Measurements from ENCODE around the gene SEC11C.
A peak's percentile ranks its signal among the peaks of the same experiment; 100 is the strongest.
"Not testable (repeated sequence)": the region's sequence is repeated elsewhere in the genome, so short reads cannot be mapped to it uniquely, and the experiment has no call there.

The SEC11C gene

GRCh38 chr18:59139615-59140301 lies at the start of gene SEC11C:
Gene SEC11C, plus strand, starts transcription at chr18:59139884. Its CDS starts 65 bp downstream, at chr18:59139949.
- peak; percentile 88 to 92 for DNase-seq (ENCODE audit: low read depth in 2 of 2)

- no peak for DNase-seq (ENCODE audit: low read depth in 2 of 2)
These were observed 48.6 kb upstream of the SEC11C start for GRCh38 chr18:59090966-59091603.

- no peak for DNase-seq (ENCODE audit: low read depth in 2 of 2)
These were observed 46.0 kb upstream of the SEC11C start for GRCh38 chr18:59093668-59094067.

GRCh38 chr18:59094569-59094968 lies 45.1 kb upstream of the SEC11C start:
- DNase-seq (ENCODE audit: low read depth in 2 of 2), result no peak

GRCh38 chr18:59096098-59096789 lies 43.4 kb upstream of the SEC11C start:
- no peak for DNase-seq (ENCODE audit: low read depth in 2 of 2)

- DNase-seq (ENCODE audit: low read depth in 2 of 2), result no peak
These were observed 37.8 kb upstream of the SEC11C start for GRCh38 chr18:59101830-59102414.

- DNase-seq (ENCODE audit: low read depth in 2 of 2), result no peak
These were observed 30.3 kb upstream of the SEC11C start for GRCh38 chr18:59109375-59109774.

- no peak for DNase-seq (ENCODE audit: low read depth in 2 of 2)
These were observed 25.5 kb upstream of the SEC11C start for GRCh38 chr18:59114160-59114559.

- DNase-seq (ENCODE audit: low read depth in 2 of 2), result no peak
These were observed 15.9 kb upstream of the SEC11C start for GRCh38 chr18:59123588-59124369.

GRCh38 chr18:59124370-59124704 lies 15.3 kb upstream of the SEC11C start:
- DNase-seq (ENCODE audit: low read depth in 2 of 2), result no peak

- no peak for DNase-seq (ENCODE audit: low read depth in 2 of 2)
These were observed 12.6 kb upstream of the SEC11C start for GRCh38 chr18:59127047-59127446.

GRCh38 chr18:59129951-59130703 lies 9.6 kb upstream of the SEC11C start:
- DNase-seq (ENCODE audit: low read depth in 2 of 2), result no peak

- DNase-seq (ENCODE audit: low read depth in 2 of 2), result no peak
These were observed 6.7 kb upstream of the SEC11C start for GRCh38 chr18:59132810-59133465.

- peak; percentile 88 to 89 for DNase-seq (ENCODE audit: low read depth in 2 of 2)
These were observed 431 bp upstream of the SEC11C start for GRCh38 chr18:59139291-59139614.

GRCh38 chr18:59140302-59140885 lies 710 bp downstream of the SEC11C start:
- DNase-seq (ENCODE audit: low read depth in 2 of 2), result no peak

- no peak for DNase-seq (ENCODE audit: low read depth in 2 of 2)
These were observed 1.8 kb downstream of the SEC11C start for GRCh38 chr18:59141294-59142068.

GRCh38 chr18:59142274-59142673 lies 2.6 kb downstream of the SEC11C start:
- DNase-seq (ENCODE audit: low read depth in 2 of 2), result no peak

GRCh38 chr18:59142800-59143416 lies 3.2 kb downstream of the SEC11C start:
- DNase-seq (ENCODE audit: low read depth in 2 of 2), result not testable (repeated sequence)

- no peak for DNase-seq (ENCODE audit: low read depth in 2 of 2)
These were observed 3.8 kb downstream of the SEC11C start for GRCh38 chr18:59143441-59143840.

Measured in activated CD4-positive, alpha-beta T cell treated with anti-CD3 and anti-CD28 coated beads for 24 hours (primary cell).